Choroid plexus epithelial cell (primary cell): ENCODE results near the gene FAM163B.

Experiments
- DNase-seq: peaks from one replicate; pipeline ENCODE4 v3.0.0-alpha.2; 2010; ENCODE audit warnings: low read depth
- H3K4me3 ChIP-seq: 2 replicates; pipeline ENCODE4 v1.5.1; 2011; ENCODE audit warnings: low read depth, mild to moderate bottlenecking, control low read depth, low read length, moderate library complexity
- CTCF ChIP-seq: conservative IDR thresholded peaks from 2 replicates; pipeline ENCODE4 v1.5.1; 2011; ENCODE audit warnings: low read depth, mild to moderate bottlenecking, control low read depth, inconsistent platforms, low read length, moderate library complexity

The FAM163B gene

GRCh38 chr9:133650026-133650425 is 40.8 kb upstream of the FAM163B start:
- no peak overlapping the region for H3K4me3 ChIP-seq
- no peak for TF ChIP-seq CTCF
- DNase-seq, result no peak

- no peak for TF ChIP-seq CTCF
- H3K4me3 ChIP-seq, result no peak overlapping the region
- DNase-seq, result no peak
These were observed 40.0 kb upstream of the FAM163B start for GRCh38 chr9:133649194-133649593.

- DNase-seq, result no peak
- no peak for TF ChIP-seq CTCF
- no peak overlapping the region for H3K4me3 ChIP-seq
These were observed 38.7 kb upstream of the FAM163B start for GRCh38 chr9:133647765-133648469.

- DNase-seq, result no peak
- no peak overlapping the region for H3K4me3 ChIP-seq
- TF ChIP-seq CTCF, result no peak
These were observed 38.0 kb upstream of the FAM163B start for GRCh38 chr9:133647148-133647547.

GRCh38 chr9:133645021-133645765 is 36.0 kb upstream of the FAM163B start:
- no peak overlapping the region for H3K4me3 ChIP-seq
- DNase-seq, result no peak
- TF ChIP-seq CTCF, result no peak

- no peak for DNase-seq
- no peak overlapping the region for H3K4me3 ChIP-seq
- no peak for TF ChIP-seq CTCF
These were observed 35.0 kb upstream of the FAM163B start for GRCh38 chr9:133643978-133644760.
